GM19351 (cell line): Measurements from ENCODE around the gene SYNDIG1.
"Not testable (repeated sequence)": the region's sequence is repeated elsewhere in the genome, so short reads cannot be mapped to it uniquely, and the experiment has no call there.

Experiments used
- ATAC-seq: cut with Tn5 transposase; IDR thresholded peaks from one replicate; pipeline ENCODE4 v1.9.1; 2021; ENCODE audit warnings: mild to moderate bottlenecking, moderate library complexity; ENCODE audit not compliant: unreplicated experiment

The SYNDIG1 gene

DNA sequence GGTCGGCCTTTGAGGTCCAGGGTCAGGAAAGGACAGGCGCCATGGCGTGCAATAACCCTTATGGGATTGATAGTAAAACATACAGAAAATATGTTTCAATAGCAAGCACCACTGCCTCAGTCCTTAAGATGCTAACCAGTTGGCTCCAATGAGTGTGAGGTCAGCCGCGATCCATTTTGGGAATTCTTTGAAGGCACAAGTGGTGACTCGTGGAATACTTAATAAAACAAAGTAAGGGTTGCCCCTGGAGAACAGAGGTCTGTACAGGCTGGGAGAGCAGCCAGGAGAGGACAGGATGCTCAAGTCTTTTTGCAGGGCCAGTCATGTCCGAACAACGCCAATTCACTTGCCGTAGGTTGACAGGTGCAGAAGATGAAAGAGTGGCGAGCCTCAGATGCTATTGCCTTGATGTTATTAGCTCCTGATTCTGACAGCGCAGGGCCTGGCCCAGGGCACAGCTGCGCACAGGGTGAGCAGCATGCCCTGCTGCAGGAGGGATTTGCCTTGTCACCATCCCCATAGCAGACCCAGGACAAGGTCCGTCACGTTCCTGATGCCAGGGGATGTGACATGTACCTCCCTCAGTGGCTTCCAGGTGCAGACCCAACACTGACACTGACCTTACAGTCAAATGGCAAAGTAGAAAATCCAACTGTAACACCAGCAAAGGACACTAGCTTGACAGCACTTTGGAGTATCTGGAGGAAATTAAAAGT is 21.8 kb downstream of the SYNDIG1 start:
- ATAC-seq = no peak

DNA sequence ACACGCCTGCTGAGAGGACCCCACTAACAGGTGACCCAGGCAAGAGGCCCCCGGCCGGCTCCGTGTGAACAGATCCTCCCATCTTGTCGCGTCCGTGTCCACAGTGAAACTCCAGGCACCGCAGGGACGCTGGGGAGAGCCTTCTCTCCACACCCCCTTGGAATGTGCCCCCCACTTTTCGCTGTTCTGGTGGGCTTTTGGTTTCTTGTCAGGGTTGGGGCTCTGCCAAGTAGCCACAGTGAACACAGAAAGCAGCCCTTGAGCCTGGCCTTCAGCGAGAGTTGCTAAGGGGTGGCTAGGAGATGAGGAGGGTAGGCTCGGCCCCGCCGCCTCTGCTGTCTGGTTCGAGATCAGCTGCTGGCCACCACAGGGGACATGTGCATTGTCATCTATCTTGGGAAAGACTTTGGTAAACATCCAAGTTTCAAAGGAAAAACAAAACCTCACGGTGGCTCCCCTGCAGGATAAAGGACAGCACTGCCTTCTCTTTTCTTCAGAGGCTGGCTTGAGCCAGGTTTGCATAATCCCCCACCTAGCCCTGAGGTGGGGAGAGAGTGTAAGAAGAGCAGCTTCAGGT is 22.7 kb downstream of the SYNDIG1 start:
- no peak for ATAC-seq

DNA sequence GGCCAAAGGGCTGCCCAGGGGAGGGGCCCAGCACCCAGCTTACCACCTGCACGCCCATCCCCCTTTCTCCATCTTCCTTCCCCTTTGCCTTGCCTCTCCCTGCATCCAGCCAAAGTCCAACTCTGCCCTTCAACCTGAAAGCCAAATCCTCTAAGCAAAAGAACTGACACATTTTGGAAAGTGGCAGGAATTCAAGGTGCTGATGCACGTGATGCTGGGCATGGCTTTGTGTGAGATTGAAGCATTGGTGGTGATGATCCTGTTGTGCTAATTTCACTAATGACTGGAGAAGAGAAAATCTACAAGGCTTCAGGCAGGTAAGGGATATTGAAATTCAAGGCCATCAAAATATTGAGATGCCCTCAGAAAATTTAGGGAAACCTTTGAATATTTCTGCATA is 23.3 kb downstream of the SYNDIG1 start:
- ATAC-seq = no peak

DNA sequence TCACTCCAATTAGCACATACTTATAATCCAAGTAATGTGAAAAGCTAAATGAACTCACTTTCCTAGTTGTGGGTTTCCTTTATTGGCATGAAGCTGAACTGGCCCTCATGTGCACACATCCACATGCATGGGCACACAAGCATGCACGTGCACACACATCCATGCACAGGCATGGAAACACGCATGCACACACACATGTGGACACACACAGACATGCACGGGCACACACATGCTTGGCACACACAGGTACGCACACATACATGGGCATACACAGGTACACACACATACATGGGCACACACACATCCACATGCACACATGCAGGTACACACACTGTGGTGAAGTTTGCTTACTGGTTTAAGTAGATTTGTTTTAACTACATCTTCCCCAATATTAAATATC is 23.8 kb downstream of the SYNDIG1 start:
- ATAC-seq = no peak

DNA sequence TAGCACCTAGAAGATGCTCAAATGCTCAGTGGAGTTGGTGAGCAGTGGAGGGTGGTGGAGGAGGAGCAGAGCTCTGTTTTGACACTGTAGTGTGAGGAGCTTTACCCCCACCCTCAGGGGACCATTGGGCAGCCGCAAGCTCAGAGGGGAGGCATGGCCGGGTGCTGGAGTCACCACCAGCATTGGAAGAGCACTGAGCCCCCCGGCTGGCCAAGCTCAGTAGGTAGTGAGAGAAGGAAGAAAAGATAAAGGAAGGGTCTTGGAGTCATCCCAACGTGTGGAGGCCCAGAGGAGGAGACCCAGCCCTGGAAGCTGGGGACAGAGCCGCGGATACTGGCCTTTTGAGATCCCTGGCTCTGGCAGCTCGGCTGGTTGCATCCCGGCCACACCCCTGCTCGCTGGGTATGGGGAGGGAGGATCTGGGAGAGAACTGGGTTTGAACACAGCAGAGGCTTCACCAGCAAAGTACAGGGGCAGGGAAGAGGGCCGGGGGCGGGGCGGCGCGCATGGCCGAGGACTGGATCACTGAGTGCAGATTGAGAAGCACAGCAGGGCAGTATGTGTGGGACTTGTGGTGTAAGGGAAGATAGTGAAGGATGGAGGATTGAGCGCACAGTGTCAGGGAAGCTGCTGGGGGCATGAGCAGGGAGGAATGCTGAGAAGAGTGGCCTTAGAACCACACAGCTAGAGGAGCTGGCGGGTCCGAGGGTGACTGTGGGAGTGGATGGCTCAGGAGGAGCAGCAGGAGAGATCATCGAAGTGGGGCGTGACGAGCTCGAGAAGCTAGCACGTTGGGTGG is 24.4 kb downstream of the SYNDIG1 start:
- no peak for ATAC-seq

DNA sequence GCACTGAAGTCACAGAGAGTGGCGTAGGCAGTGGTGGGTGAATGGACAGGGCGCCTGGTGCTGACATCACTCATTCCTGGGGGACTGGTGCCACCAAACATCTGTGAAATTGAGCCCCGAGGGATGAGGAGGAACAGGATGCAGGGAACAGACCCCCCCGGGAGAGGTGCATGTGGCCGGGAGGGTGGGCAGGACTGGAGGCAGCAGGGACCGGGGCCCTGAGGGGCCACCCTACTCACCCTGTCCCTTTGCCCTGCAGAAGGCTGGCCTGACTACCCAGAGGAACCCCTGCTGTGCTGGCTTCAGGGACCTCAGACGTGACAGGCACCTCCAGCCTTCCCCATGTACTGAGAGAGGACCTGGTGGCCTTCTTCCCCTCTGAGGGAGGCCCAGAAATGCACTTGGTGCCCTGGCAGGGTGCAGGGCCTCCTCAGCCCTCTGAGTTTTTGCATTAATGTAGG is 25.1 kb downstream of the SYNDIG1 start:
- ATAC-seq = no peak

DNA sequence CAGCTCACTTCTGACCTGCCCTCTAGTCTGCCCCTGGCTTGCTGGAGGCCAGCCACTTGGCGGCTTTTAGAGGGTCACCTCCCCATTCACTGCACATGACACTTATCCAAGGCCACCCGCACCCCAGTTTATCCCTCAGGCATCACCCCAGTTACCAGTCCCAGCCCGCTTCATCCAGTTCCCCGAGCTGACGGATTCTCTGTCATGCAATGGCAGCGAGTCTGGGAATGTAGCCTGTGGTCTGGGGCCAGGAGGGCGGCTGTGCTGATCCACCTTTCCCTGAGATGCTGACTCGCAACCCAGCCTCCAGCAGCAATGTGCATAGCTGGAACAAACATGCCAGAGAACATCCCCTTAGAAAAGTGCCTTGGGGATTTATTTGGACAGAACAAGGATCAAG is 25.8 kb downstream of the SYNDIG1 start:
- no peak for ATAC-seq

DNA sequence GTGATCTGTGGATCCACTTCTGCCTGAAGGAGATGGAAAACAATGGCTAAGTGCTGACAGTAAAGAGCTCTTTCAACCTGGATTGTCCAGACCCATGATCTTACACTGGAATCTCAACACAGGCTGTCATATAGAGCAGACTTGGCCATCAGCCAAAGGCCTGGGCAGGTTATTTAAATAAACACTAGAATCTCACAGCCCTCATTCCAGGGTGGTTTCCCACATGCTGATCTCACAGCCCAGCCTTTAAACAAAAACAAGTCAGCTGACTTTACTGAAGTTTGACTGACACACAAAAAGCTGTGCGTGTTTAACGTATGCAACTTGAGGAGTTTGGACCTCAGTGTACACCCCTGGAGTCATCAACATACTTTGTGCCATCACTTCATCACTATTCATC is 28.4 kb downstream of the SYNDIG1 start:
- no peak for ATAC-seq

DNA sequence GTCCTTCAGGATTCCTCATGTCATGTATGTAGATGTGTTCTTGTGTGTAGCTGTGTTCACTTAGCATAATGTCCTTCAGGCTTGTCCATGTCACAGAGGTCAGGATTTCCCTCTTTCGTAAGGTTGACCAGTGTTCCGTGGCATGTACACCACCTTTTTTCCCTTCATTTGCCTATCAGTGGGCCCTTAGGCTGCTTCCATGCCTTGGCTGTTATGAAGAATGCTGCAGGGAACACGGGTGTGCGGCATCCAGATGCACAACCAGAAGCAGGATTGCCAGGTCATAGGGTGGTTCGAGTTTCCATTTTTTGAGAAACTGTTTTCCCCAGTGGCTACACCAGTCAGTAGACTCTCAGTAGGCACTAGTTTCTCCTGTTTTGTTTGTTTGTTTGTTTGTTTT is 29.2 kb downstream of the SYNDIG1 start:
- ATAC-seq = no peak

DNA sequence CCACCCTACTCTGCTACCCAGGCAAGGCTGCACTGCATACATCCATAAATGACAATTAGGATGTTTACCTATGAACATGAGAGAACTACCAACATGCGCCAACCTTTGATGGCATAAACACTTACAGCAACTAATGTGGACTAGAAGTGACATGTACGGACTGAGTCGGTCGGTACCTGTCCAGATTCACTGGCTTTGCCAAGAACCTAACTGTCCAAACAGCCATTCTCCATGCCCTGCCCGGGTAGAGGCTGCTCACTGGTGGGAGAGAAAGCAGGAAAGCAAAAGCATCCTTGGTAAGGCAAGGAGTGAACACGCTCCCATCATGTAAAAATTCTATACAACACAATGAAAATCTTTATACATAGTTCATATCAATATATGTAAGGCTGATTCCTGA is 30.0 kb downstream of the SYNDIG1 start:
- no peak for ATAC-seq

DNA sequence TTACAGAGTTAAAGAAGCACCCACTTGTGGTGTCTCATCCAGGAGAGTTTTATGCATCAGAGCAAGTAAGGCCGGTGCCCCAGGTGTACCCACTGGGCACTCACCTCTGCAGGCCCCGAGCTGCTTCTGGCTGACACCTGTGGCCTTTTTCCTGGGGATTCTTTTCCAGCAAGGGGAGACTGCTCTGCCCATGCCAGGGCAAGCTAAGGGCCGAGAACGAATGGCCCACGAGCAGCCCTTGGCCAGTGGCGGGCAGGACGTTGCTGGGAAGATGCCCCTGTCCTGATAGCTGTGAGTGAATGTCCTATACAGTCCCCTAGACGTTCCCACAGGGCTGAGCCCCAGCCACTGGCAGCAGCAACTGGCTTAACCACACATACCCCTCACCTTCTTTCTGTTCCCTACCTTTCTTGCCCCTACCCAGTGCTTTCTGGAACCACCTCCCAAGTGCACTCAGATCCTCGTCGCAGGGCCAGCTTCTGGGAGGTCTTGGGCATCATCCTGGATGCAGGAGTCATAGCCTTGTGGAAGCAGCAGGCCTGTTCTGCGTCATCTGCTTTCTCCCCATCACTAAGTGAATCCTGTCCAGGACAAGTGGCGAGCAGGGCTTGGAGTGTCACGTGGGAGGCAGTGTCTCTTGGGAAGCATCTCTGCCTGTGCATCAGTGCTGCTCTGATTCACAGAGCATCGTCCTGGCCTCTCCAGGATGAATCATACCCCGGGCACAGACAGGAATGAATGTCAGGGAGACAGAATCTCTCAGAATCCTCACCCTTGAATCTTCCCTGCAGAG is 32.5 kb downstream of the SYNDIG1 start:
- ATAC-seq = no peak

DNA sequence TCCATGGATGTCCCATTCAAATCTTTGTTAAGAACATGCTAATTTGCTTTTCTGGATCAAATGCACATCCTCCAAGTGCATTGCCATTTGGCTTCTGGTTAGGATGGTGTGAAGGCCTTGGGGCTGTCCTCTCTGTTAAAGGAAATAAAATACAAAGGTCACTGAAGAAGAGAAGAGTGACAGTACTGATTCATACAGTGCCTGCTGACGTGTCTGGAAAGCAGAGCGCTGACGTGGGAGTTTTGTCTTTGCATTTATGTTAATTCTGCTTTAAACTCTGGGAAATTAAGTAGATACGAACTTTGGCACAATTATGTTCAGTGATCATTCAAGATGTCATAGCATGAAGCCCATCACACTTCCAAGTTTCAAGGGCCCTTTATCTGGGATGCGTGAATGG is 33.2 kb downstream of the SYNDIG1 start:
- no peak for ATAC-seq

DNA sequence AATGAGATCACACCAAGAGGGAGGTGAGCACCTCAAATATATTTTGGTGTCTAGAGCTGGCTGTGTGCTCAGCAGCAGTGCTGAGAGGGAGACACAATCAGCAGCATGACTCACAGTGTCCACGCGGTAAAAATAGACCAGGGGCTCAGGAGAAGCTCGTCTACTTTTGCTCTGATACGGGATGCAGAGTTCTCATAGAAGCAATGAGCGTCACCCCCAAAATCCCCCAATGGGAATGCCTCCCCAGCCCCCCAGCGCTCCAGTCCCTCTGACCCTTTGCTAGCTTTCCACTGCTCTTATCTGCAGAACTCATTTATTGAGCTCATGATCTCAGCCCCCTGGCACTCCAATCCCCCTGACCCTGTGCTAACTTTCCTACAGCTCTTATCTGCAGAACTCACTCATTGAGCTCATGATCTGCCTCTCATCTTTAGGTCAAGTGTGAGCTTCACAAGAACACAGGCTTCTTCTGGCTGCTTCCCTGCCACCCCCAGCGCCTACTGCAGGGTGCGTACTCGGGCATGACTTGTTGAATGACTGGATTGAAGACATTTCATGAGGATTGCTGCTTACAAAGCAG is 34.0 kb downstream of the SYNDIG1 start:
- ATAC-seq = no peak

DNA sequence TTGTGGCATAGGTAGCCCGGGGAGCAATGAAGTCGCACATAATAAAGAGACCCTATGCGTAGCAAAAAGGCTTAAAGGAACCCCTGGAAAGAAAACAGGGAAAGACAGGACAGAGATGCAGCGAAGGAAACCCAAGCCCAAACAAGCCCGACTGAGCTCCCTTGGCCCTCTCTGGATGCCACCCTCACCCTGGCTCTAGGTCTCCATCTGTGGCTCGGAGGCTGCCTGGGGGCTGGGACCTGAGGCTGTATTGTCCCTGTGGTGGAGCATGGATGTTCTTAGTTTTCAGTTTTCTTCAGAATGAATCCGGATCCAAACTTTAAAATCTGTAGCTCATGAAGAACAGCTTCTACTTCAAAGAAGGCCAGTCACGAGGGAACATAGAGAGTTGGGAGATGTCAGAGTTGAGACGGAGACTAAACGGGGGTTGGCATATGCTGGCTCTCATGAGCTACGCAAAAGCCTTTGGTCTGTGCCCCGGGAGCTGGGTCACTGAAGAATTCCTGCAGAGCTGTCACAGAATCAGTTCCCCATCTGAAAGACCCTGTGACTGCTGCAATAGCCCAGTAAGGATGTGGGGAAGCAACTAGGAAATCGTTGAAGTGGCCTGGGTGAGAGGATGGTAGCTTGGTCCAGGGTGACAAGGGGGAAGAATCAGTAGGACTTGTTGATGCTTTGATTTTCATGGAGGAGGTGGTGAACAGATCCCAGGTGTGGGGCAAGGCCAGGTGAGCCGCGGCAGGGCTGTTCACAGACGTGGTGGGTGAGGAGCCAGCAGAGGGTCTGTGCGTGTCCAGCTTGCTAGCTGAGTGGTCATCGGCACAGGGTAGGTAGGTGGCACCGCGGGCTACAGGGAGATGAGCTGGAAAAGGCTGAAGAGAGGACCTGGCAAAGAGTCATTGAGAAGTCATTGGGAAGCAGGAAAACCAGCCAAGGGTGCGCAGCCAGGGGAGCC is 35.2 kb downstream of the SYNDIG1 start:
- no peak for ATAC-seq

DNA sequence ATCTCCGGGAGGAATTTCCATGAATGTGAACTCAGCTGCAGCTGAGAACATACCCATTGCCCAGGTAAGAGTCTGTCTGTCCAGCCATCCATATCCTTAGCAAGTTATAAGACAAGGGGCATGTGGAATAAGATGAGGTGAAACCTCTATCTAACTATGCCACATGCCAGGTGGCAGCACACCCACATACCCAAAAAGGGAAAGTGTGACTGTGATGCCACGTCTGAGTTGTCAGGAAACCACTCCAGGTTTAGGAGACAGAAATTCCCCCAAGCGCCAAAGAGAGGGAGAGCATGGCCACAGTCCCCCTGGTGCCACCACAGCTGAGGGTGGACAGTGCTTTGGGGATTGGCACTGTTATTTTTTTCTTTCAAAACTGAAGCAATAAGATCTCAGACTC is 36.7 kb downstream of the SYNDIG1 start:
- no peak for ATAC-seq

DNA sequence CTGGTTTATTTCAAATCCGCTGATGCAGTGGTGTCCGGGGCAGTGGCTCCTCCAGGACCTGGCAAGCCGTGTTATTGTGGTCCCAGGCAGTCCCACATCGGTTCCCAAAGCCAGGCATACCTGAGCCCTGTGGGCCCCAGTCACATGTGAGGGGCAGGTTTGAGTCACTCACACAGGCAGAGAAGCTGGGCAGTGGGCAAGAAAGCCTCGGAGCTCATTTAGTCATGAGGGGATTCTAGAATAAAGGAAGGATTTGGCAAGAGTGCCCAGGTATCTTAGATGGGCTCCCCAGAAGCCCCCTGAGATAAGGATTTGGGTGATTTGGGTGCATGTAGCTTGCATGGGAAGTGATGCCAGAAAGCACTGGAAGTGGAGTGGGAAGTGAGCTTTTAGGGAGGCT is 37.3 kb downstream of the SYNDIG1 start:
- no peak for ATAC-seq

DNA sequence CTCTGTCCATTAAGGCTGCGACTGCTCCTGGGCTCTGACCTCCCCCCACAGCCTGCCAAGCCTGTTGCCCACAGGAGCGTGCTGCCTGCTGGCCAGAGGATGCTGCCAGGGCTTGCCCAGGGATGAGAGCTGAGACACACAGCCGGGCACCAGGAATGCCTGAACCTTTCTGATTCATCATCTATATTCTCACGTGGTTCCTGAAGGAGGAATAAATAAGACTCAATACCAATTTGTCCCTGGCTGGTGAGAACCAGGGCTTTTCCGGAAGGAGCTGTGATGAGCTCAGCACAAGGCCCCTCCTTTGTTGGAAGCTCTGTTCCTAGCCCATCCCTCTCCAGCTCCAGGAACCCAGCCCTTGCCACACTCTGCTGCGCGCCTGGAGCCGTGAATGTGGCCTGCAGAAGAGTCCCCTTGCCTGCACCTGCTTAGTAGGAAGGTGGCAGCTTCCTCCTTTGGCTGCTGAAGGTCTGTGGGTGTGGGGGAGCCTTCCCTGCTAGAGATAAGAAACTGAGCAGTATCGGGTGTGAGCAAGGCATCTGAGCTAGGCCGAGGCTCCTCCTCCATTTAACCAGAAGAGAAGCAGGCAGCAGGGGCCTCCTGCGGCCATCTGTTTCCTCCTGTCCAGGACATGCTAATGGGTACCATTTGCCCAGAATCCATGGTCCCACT is 37.9 kb downstream of the SYNDIG1 start:
- no peak for ATAC-seq

DNA sequence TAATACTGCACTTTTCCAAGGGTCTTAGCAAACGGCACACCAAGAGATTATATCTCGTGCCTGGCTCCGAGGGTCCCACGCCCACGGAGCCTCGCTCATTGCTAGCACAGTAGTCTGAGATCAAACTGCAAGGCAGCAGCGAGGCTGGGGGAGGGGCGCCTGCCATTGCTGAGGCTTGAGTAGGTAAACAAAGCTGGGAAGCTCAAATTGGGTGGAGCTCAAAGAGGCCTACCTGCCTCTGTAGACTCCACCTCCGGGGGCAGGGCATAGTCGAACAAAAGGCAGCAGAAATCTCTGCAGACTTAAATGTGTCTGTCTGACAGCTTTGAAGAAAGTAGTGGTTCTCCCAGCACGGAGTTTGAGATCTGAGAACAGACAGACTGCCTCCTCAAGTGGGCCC is 43.0 kb downstream of the SYNDIG1 start:
- not testable (repeated sequence) for ATAC-seq

DNA sequence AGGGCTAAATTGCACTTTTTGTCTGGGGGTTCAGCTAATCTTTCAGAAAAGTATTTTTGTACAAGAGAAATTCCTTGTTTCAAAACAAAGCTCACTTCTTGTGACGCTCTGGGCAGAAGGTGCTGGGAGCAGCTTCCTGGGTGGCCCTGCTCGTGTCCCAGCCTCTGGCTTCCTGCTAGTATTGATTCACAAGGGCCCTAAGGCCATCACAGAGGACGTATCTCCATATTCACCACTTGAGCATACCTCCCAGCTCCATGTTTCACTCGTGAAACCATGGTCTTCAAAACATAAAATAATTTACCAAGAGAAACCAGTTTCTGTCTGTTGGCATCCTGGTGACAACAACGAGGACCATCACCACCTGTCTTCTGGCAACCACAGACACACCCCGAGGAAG is 49.1 kb downstream of the SYNDIG1 start:
- no peak for ATAC-seq
